MM.1S (cell line): ENCODE results near the gene ZNF792.
"Not testable (repeated sequence)": the region's sequence is repeated elsewhere in the genome, so short reads cannot be mapped to it uniquely, and the experiment has no call there.

Source experiments
- DNase-seq: peaks from one replicate; pipeline ENCODE4 v3.0.0-alpha.2; 2015
- H2AFZ ChIP-seq: fragments of 300-600 bp; sonication (generic); 2 replicates; pipeline ENCODE4 v1.6.0; 2016; ENCODE audit warnings: antibody characterized with exemption, low read length
- H3F3A ChIP-seq: fragments of 300-600 bp; sonication (generic); 2 replicates; pipeline ENCODE4 v1.6.1; 2016; ENCODE audit warnings: mild to moderate bottlenecking, antibody characterized with exemption, low read length, moderate library complexity, mixed read lengths; ENCODE audit not compliant: insufficient read depth
- H3K27ac ChIP-seq: fragments of 300-600 bp; sonication (generic); 2 replicates; pipeline ENCODE4 v1.5.1; 2016; ENCODE audit warnings: mild to moderate bottlenecking, low read length
- H3K27me3 ChIP-seq: fragments of 300-600 bp; sonication (generic); replicated peaks from 2 replicates; pipeline ENCODE4 v1.6.0; 2016; ENCODE audit warnings: low read length; ENCODE audit not compliant: insufficient read depth
- H3K36me3 ChIP-seq: fragments of 300-600 bp; sonication (generic); replicated peaks from 2 replicates; pipeline ENCODE4 v1.6.1; 2016; ENCODE audit warnings: mild to moderate bottlenecking, low read length, mixed read lengths; ENCODE audit not compliant: insufficient read depth
- H3K4me1 ChIP-seq: fragments of 300-600 bp; sonication (generic); 2 replicates; pipeline ENCODE4 v1.6.1; 2016; ENCODE audit warnings: low read length, mixed read lengths
- H3K4me2 ChIP-seq: fragments of 300-600 bp; sonication (generic); 2 replicates; pipeline ENCODE4 v1.6.0; 2016; ENCODE audit warnings: low read depth, low read length
- H3K4me3 ChIP-seq: fragments of 300-600 bp; sonication (generic); 2 replicates; pipeline ENCODE4 v1.5.1; 2016; ENCODE audit warnings: low read length, mixed read lengths
- H3K79me2 ChIP-seq: fragments of 300-600 bp; sonication (generic); 2 replicates; pipeline ENCODE4 v1.6.1; 2016; ENCODE audit warnings: mixed run types, low read length, mixed read lengths
- H3K9ac ChIP-seq: fragments of 300-600 bp; sonication (generic); 2 replicates; pipeline ENCODE4 v1.6.1; 2016; ENCODE audit warnings: low read length, mixed read lengths
- H3K9me2 ChIP-seq: fragments of 300-600 bp; sonication (generic); replicated peaks from 2 replicates; pipeline ENCODE4 v1.6.1; 2016; ENCODE audit warnings: mild to moderate bottlenecking, low read length, mixed read lengths; ENCODE audit not compliant: insufficient read depth
- H3K9me3 ChIP-seq: fragments of 300-600 bp; sonication (generic); replicated peaks from 2 replicates; pipeline ENCODE4 v1.6.1; 2016; ENCODE audit warnings: mild to moderate bottlenecking, low read length, mixed read lengths; ENCODE audit not compliant: insufficient read depth
- H4K20me1 ChIP-seq: fragments of 300-600 bp; sonication (generic); 2 replicates; pipeline ENCODE4 v1.6.1; 2016; ENCODE audit warnings: mild to moderate bottlenecking, low read length, moderate library complexity, mixed read lengths; ENCODE audit not compliant: insufficient read depth
- CTCF ChIP-seq: fragments of 300-600 bp; sonication (generic); IDR thresholded peaks from 2 replicates; pipeline ENCODE4 v1.5.1; 2016; ENCODE audit warnings: antibody characterized with exemption, low read length, mixed read lengths
- EZH2 ChIP-seq: fragments of 300-600 bp; sonication (generic); optimal IDR thresholded peaks from 2 replicates; pipeline ENCODE3; 2017; ENCODE audit warnings: low read depth, mild to moderate bottlenecking, antibody characterized with exemption, low read length, mixed read lengths
- EZH2phosphoT487 ChIP-seq: fragments of 300-600 bp; sonication (generic); IDR thresholded peaks from 2 replicates; pipeline ENCODE4 v1.6.1; 2018; ENCODE audit warnings: antibody characterized with exemption, low read length

The ZNF792 gene

DNA sequence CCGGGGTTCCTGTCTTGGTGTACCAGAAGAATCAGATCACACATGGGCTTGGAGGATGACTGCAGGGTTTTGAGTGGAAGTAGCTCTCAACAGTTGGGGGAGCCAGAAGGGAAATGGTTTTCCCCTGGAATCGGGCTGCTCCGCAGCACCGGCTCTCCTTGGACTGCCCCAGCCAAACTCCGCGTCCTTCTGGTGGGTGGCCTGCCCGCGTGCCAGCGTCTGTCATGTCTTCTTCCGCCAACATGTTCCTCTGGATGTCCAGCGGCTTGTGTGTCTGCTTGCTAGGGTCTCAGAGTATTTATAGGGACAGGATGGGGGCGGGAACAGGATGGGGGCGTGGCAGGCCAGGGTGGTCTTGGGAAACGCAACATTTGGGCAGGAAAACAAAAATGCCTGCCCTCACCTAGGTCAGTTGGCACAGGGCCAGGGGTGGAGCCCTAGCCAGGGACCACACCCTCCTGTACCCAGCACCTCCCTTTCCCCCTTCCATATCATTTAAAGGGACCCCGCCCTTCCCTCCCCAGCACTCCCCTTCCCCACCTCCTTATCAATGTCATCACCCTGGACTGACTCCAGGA, 38.7 kb downstream of the ZNF792 start:
- H3K79me2 ChIP-seq = no peaks in the 10 kb centered on the region
- no peak overlapping the region for H3K27ac ChIP-seq
- H3K27me3 ChIP-seq = peaks cover 29% of the 10 kb centered on the region
- no peak overlapping the region for H2AFZ ChIP-seq
- no peak overlapping the region for H3K4me2 ChIP-seq
- no peaks in the 10 kb centered on the region for H4K20me1 ChIP-seq
- H3K4me3 ChIP-seq = no peak overlapping the region
- DNase-seq = no peak
- TF ChIP-seq EZH2phosphoT487 (no peak), CTCF (no peak), EZH2 (no peak)
- peaks cover 5% of the 10 kb centered on the region; the same call in 1 of the 2 replicates for H3F3A ChIP-seq
- no peaks in the 10 kb centered on the region for H3K4me1 ChIP-seq
- 0 out of 2 replicates have a peak, but pooled peaks cover 3% of the 10 kb centered on the region for H3K9me3 ChIP-seq
- H3K9ac ChIP-seq = no peak overlapping the region
- no peaks in the 10 kb centered on the region for H3K9me2 ChIP-seq
- no peaks in the 10 kb centered on the region for H3K36me3 ChIP-seq

DNA sequence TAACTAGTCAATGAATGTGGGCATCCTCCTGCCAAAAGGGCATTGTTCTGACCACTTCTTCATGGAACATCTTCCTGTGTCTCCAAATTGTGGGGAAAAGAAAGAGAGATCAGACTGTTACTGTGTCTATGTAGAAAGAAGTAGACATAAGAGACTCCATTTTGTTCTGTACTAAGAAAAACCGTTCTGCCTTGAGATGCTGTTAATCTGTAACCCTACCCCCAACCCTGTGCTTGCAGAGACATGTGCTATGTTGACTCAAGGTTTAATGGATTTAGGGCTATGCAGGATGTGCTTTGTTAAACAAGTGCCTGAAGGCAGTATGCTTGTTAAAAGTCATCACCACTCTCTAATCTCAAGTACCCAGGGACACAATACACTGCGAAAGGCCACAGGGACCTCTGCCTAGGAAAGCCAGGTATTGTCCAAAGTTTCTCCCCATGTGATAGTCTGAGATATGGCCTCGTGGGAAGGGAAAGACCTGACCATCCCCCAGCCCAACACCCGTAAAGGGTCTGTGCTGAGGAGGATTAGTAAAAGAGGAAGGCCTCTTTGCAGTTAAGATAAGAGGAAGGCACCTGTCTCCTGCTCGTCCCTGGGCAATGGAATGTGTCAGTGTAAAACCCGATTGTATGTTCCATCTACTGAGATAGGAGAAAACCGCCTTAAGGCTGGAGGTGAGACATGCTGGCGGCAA, 43.8 kb downstream of the ZNF792 start:
- H3K4me2 ChIP-seq, DNase-seq, H2AFZ ChIP-seq, H3K9me3 ChIP-seq, H3K27ac ChIP-seq, H4K20me1 ChIP-seq, H3K36me3 ChIP-seq, H3K4me3 ChIP-seq, H3K9ac ChIP-seq, H3K4me1 ChIP-seq, H3F3A ChIP-seq, H3K79me2 ChIP-seq, H3K9me2 ChIP-seq: not testable (repeated sequence)
- H3K27me3 ChIP-seq = peaks cover 23% of the 10 kb centered on the region

GRCh38 chr19:34918190-34918589, 45.8 kb downstream of the ZNF792 start:
- Histone ChIP-seq H3K4me1 (no peaks in the 10 kb centered on the region), H3K9me2 (no peaks in the 10 kb centered on the region), H3K27me3 (peaks cover 2% of the 10 kb centered on the region), H3K4me3 (no peak overlapping the region), H3K79me2 (no peaks in the 10 kb centered on the region), H3F3A (no peaks in the 10 kb centered on the region), H4K20me1 (no peaks in the 10 kb centered on the region), H3K9me3 (no peaks in the 10 kb centered on the region), H3K27ac (no peak overlapping the region), H3K9ac (no peak overlapping the region), H3K36me3 (no peaks in the 10 kb centered on the region), H2AFZ (no peak overlapping the region), H3K4me2 (no peak overlapping the region)
- no peak for DNase-seq
- TF ChIP-seq CTCF = no peak
- no peak for TF ChIP-seq EZH2phosphoT487
- TF ChIP-seq EZH2 = no peak

DNA sequence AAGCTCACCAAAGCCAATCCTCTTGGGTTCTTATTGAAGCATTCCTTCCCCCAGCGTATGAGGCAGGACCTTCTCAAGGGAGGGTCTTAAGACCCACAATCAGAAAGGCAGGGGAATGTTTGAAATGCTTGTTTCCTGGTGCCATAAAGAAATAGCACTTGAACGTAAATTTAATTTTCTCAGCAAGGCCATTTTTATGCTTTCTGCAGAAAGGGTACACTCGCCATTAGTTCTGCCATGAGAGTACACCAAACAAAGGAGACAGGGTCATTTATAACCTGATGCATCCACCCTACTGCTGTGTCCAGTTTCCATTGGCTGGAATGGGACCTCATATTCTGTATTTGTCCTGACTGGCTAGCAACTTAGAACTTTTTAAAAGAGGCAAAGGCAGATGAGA, 46.9 kb downstream of the ZNF792 start:
- DNase-seq, H3K9me2 ChIP-seq, H3K9me3 ChIP-seq: not testable (repeated sequence)

More for the DNA sequence above, 46.9 kb downstream of the ZNF792 start:
- H4K20me1 ChIP-seq, H3K4me3 ChIP-seq, H3K4me2 ChIP-seq, H2AFZ ChIP-seq, H3K4me1 ChIP-seq, H3K9ac ChIP-seq, H3F3A ChIP-seq, H3K27ac ChIP-seq, H3K36me3 ChIP-seq, H3K27me3 ChIP-seq, H3K79me2 ChIP-seq: not testable (repeated sequence)
